Measurements from ENCODE around the gene UNC13B.

The UNC13B gene

GRCh38 chr9:35453786-35454185 is 292.0 kb downstream of the UNC13B start:
- no peak for DNase-seq

Measured in 8988T (cell line).